SW480 (cell line): ENCODE measurements around the gene KLF16.
"Not testable (repeated sequence)": the region's sequence is repeated elsewhere in the genome, so short reads cannot be mapped to it uniquely, and the experiment has no call there.

Experiments
- DNase-seq: peaks from one replicate; pipeline ENCODE4 v3.0.0-alpha.2; 2016; ENCODE audit warnings: low spot score

The KLF16 gene

DNA sequence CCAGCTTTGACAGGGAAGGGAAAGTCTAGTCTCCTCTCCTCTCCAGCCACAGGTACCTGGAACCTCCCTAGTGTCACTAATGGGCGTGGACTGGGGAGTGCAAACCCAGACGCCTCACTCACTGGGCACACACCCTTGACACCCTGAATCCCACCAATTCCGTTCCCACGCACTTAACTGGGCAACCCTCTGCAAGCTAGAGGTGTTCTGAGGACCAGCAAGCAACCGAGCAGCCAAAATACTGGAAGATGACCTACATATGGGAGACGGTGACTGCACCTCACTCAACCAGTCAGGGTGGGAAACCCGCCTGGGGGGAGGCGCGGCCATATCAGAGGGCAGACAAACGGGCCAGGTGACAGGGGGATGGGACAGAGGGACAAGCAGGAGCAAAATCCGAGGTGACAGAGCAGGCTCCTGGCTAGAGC lies 20.9 kb upstream of the KLF16 start:
- no peak for DNase-seq

DNA sequence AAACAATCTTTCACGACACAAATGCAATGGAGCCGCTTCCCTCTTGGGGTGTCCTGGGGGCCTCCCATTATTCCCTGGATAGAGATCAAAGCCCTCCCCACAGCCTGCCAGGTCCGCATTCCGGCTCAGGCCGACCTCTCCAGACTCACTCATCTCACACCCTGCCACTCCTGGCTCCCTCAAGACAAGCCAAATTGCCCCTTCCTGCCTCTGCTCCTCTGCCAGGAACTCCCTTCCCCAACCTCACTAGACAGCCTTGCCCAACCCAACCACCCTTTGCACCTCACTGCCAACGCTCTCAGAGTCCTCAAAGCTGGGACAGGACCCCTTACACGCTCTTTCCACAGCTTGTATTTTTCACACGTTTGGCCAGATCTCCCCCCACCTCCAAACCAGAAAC lies 20.4 kb upstream of the KLF16 start:
- no peak for DNase-seq

GRCh38 chr19:1882786-1883692 lies 19.7 kb upstream of the KLF16 start:
- no peak for DNase-seq

DNA sequence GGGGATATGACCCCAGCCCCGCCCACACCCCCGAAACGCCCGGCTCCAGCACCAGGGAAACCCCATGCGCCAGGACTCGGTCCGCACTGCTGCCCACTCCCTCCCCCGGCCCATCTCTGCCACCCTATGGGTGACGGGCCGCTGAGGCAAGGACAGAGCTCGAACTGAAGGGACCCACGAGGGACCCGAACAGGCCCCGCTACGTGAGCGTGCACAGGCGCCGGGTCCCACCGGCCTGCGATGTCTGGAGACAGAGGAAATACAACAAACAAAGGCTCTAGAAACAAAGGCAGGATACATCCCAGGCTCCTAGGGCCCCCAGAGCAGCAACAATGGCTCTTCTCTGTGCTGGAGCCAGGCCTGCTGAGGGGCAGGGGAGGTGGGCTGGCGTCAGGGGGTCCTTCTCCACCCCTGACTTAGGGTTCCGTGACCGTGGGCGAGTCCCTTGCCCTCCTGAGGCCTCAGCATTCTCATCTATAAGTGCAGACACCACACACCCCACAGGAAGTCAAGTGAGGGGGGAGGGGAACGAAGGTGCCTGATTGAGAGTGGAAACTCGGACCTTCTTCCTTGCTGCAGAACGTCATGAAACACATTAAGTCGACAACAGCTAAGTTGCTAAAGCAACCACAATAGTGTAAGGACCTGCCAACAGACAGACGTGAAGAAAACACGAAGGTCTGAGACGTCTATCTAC lies 18.9 kb upstream of the KLF16 start:
- no peak for DNase-seq

DNA sequence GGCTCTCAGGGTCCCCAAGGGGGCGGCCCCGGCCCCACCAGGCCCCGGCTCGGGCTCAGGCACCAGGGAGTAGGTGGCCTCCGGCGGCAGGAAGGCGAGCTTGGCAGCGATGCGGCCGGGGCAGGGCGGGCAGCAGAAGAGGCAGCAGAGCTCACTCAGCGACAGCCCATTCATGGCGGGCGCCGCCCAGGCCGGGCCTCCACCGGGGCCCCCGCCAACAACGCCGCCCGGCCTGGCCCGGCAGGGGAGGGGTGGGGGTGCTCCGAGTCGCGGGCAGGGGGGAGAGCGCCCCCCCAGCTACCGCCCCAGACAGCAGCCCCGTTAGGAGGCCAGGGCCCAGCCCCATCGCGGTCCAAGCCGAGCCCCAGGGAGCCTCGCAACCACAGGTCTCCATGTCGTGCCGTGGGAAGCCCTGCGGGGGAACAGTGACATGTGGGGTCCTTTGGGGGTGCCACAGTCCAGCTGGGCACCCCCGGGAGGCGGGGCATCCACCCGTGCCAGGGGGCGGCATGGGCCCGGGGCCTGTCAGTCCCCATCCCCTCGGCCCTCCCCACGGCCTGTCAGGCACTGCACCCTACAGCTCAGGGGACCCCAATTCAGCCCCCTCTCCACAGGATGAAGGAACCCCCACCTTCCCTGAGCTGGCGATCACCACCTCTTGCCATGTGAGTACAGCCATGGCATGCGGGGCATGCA lies 18.2 kb upstream of the KLF16 start:
- DNase-seq = not testable (repeated sequence)

GRCh38 chr19:1880611-1881392 lies 17.4 kb upstream of the KLF16 start:
- no peak for DNase-seq

DNA sequence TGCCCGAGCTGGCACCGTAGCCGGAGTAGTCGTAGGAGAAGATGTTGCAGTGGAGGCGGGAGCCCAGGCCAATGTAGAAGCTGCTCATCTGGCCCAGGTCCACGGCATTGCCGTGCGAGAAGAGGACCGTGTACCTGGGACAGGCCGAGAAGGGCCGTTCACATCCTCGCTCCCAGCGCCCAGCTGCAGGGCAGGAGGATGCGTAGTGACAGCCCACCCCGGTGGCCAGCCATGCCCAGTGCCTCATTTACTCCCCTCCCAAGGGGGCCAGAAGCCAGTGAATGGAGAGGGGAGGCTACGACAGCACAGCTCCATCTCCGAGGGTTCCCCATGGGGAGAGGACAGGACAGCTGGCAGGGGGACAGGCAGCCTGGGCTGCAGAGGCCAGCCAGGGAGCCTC lies 16.6 kb upstream of the KLF16 start:
- DNase-seq = not testable (repeated sequence)

DNA sequence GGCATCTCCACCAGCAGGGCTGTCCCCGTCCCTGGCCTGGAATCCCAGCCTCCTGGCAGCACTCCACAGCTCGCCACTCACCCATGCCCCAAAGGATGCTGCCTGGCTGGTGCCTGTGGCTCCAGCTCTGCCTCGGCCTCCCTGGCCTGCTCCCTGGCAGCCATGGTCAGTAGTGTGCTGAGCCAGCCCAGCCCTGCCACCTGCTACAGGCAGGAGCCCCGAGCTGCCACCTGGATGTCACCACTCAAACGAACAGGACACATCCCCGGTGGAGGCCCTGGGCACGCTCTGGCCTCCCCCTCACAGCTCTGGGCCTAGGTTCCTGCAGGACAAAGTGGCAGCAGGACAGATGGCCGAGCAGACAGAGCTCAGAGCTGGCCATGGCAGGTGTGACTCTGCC lies 15.2 kb upstream of the KLF16 start:
- not testable (repeated sequence) for DNase-seq

GRCh38 chr19:1877280-1877660 lies 13.9 kb upstream of the KLF16 start:
- DNase-seq = not testable (repeated sequence)

DNA sequence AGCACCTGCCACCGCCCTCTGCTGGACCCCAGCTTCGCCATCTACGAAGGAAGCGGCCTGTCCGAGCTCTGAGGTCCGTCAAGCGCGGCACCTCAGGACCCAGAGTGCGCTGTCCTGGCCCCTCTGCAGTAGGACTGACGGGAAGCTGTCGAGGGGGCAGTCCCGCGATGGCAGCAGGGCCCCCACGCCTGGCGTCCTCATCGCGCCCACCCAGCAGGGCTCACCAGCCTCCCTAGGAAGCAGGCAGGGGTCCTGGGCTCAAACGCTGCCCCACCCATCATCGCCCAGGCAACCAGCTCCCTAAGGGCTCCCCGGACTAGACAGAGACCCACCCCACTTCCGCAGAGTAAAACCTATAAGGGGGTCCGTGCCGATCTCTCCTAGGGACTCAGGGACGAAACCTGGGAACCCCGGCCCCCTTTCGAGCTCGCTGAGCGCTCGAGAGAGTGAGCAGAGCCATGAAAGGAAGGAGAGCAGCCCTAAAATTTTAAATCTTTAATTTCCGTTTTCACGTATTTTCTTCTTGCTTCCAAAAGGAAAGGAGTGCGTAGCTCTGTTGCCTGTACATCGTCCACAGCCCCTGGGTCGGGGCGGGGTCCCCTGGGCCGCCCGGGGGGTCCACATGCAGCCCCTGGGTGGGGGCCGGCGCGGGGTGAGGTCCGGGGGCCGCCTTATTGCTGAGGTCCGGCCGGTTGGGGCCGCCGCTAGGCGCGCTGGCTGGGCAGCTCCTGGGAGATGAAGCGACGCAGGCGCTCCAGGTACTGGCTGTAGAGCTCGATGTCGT lies 13.3 kb upstream of the KLF16 start:
- DNase-seq = not testable (repeated sequence)

- DNase-seq = peak; percentile 80
Measured at GRCh38 chr19:1875646-1876495, 12.5 kb upstream of the KLF16 start.

- DNase-seq = not testable (repeated sequence)
Measured at GRCh38 chr19:1875265-1875645, 11.9 kb upstream of the KLF16 start.

DNA sequence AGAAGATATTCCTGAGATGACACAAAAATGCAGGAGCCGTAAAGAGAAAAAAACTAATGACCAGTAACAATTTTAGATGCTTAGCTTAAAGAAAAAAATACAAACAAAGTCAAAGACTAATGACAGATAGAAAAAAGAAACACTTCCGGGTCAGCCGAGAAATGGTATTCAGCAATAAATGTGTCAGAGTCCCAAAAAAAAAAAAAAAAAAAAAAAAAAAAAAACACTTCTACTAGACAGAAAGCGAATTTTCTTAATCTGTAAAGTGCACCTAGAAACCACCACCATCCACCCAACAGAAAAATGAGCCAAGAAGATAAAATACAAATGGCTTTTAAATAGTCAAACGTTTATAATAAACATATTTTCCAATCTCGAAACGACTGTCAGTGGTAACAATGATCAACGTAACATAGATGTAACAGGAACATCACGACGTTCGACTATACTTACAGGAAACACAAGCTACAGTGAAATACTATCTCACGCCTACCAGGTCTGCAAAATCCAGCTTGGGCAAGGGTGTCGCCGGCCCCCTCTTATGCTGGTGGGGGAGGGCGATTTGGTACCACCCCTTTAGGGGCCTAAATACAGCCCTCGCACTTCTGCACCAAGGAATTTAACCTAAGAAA lies 11.3 kb upstream of the KLF16 start:
- DNase-seq = no peak

- DNase-seq = no peak
Measured at GRCh38 chr19:1873524-1874473, 10.4 kb upstream of the KLF16 start.

- no peak for DNase-seq
Measured at GRCh38 chr19:1872807-1873523, 9.6 kb upstream of the KLF16 start.

- no peak for DNase-seq
Measured at GRCh38 chr19:1871630-1872029, 8.3 kb upstream of the KLF16 start.

DNA sequence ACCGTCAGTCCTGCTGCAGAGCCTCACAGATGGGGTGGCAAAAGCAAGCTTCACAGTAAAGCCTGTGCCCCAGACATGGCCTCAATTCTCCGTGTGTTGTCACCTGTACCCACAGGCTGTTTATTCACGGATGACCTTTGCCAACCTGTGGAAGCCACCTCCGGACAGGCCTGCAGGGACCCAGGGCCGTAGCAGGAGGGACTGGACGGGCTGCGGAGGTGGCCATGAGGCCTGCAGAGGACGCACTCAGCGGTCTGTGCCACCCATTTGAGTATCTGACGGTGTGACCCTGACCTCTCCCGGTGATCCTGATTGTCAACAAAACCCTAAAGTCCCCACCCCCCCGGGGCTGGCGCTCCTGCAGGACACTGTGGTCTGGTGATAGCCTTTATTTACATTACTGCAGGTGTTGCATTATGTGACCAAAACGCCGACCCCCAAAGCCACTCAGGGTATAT lies 7.8 kb upstream of the KLF16 start:
- DNase-seq = no peak

GRCh38 chr19:1868971-1869370 lies 5.6 kb upstream of the KLF16 start:
- DNase-seq = no peak
